NCI-H2196 (cell line): Measurements from ENCODE around the gene PLAGL1.

Experiments
- DNase-seq: peaks from one replicate; lab custom pipeline; 2025; ENCODE audit not compliant: unreplicated experiment; lab: John Stamatoyannopoulos, UW

PLAGL1 gene

DNA sequence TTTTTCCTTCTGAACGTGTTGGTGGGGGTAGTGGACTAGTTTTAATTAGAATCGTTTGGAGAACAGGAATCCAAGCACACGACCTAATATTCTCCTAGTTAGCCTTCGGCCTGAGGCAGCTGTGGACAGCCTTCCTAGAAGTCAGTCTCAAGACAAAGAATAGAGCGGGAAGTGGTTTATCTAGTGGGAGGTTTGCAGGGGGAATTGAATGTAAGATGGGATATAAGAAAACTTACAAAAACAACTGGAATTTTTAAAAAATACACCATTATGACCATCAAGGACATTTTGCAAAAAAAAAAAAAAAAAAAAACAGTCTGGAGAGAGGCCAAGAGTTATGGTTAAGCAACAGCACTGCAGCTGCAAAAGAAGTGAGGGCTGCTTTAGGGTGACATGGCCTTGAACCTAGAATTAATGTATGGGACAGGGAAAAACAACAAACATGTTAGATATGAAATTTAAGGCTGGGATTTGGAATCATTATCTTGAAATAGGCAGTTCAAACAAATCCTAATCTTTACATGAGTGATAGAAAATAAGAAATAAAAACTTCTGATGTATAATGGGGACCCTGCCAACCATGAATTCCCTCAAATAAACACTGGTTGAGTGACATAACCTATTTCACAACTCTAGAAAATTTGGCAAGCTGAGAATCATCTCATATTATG lies 40.2 kb downstream of the PLAGL1 start:
- no peak for DNase-seq

DNA sequence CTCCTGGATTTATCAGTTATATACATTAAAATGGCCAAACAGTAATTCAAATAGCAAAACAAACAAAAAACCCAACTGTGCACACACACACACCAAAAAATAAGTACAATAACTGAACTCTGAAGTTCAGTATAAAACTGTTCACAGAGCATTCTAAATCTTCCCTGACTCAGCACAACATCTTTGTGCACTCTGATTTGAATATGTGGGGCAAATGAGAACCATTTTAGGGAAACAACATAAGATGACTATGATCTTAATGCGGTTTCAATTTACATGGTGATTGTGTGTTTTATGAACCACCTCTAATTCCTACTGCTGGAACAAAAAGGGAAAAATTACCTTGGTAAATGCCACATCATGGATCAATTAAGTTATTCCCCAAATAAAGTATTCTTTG lies 41.7 kb downstream of the PLAGL1 start:
- no peak for DNase-seq

DNA sequence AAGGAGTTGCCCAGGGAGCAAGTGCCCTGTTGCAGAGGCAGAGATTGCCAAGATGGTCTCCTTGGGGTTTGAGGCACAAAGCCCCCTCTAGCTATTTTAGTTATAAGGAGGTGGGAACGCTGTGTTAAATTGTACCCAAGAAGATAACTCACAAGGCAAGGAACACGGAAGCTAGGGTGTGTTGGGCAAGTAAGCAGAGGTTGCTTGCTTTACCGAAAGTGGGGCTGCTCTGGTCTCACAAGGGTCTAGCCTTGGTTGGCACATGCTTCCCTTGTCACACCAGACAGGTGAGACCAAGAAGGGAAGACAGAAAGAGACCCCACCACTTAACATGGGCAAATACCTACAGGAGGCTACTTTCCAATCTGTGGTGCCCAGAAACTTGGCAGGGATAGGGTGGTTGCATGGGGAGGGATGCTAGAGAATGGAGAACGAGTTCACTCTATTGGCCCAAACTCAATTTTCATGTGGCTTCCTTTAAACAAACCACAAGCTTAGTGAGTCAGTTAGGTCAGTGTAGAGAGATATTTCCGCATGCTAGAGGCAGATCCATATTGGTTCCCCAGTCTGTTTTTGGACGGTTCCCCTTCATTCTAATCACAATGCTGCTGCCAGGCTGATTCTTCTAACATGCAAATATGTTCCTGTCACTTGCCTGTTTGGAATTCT lies 42.4 kb downstream of the PLAGL1 start:
- DNase-seq: no peak

DNA sequence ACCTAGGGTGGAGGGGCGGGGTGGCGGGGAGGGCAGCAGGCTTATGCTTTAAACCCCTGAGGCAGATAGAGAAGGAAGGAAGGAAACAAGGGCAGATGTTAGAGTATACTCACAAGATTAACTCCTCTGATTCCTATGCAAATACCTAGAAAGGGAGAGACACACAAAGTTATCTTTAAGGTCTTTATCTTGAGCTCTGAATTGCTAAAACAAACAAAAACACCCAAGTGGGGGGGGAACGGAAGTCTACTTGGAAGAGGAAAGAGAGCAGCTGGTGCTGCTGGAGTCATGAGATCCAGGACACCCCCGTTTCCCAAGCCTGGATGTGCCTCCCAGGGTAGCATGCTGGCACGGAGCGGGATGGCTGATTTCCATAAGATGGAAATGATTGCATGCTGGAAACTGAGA lies 43.4 kb downstream of the PLAGL1 start:
- DNase-seq: no peak

DNA sequence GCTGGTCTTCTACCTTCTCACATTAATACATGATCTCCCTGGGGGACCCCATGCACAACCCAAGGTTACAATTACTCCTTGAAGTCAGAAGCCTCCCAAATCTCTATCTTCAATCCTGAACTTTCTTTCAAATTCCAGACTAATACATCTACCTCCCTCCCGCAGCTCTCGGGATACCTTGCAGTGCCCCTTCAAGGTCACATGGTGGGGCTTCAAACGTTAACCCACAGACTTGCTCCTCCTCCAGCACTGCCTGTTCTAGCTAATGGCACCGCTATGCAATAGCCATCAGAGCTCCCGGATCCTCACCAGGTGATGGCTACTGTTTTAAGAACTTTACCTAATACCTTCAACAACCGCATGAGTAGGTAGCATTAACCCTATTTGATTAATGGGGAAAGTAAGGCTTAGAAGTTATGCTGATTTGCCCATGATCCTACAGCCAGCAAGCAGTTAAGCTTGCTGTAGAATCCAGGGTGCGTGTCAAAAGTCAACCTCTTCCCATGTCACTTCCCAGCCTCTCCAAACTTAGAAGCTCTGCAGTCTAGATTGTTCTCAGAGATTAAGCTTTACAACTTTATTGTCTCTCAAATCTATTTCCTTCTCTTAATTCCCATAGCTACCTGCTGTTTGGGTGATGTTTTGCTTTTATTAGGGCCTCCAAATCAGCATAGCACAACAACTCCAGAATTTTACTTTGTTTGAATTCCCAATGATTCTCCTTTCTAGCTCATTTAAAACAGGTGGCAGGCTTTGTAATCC lies 44.7 kb downstream of the PLAGL1 start:
- DNase-seq: no peak

DNA sequence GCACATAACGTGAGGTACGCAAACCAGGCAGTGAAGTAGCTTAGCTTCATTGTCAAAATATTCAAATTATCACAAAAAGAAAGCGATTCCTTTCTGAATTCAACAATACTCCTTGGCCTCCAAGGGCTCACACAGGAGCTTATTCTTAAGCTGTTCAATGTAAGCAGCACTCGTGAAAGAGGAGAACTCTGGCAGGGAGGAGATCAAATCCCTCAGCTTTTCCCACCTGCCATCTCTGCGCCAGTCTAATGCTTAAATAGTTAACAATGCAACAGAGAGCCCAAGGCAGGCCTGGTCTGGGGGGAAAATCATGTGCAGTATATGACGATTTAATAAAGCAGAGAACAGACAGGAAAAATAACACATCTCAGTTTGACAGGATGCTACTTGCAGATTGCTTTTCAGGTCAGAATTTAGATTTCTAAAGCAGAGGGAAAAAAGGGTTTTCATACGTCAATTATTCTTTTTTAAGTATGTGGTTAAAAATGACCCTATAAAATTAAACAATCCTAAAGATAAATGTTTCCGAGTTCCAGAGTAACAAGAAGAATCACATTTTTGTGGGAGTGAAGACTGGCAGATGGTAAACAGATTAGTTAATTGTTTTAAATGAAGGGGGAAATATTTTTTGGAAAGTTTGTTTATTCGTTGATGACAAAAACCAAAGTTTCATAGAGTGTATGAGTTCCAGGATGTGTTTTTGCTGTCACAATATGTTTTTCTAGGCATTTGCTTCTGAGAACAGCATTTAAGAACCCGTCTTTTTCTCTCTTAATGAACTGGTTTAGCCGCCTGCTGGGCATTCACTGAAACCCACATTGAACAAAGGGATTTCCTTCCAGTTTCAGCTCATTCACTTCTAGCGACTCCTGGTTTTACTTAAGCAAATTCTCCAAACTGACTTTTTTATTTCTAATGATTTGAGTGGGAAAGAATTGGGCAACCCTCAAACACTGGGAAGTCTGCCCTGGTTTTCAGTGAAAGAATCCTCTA lies 45.9 kb downstream of the PLAGL1 start:
- no peak for DNase-seq

DNA sequence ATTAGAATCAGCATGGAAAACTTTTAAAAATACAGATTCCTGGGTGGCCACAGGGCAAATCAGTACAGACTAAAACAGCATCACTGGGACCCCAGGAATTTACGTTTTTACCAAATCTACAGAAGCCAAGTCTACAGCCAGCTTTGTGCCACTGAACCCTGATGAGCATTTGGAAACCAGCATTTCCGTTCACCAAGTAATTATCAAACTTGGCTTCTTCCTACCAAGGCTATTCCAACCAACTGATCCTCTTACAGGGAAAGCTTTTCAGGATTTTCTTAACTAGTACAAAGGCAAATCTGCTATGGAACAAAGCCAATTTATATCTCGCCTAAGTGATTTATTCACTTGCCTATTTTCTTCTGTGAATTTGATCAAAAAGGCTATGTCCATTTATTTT lies 47.0 kb downstream of the PLAGL1 start:
- no peak for DNase-seq

DNA sequence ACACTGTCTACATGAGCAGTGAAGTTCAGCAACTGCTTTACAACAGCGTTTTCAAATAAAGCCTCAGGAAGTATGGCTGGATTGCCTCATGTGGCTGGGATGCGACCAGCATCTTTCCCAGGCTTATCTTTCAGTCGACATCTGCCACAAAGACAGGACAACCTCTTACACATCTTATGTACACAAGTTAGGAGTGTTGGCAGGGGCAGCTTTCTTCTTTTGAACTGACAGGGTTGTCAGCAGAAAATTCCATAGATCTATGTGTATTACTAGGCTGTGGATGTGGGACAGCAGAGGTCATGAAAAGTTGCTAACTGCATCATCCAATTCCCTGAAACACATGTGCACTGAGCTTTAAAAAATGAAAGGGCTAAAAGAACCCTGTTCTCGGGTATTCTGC lies 48.1 kb downstream of the PLAGL1 start:
- DNase-seq: no peak

DNA sequence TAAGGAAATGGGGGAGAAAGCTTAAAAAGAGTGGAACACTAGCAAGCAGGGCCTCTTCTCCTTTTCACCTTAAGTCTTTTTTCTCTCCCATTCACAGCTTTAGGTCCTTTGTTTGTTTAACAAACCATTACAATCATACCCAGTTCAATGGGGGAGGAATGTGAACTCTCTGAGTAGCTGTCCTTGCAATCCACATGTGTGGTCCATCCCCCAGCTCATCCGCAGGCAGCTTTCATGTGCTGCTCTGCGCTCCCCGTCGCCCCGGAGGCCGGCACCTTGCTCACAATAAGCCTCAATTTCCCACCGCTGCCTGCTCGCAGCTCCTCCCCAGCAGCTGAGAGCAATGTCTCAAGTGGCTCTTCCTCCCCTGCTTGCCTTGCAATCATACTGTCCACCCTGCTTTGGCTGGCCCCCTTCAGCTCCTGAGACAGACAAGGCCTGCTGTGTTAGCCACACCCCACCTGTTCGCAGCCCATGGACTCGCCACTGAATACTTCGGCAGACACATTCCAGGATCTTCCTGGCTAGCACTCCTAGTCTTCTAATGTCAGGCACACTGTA lies 49.1 kb downstream of the PLAGL1 start:
- DNase-seq: no peak

DNA sequence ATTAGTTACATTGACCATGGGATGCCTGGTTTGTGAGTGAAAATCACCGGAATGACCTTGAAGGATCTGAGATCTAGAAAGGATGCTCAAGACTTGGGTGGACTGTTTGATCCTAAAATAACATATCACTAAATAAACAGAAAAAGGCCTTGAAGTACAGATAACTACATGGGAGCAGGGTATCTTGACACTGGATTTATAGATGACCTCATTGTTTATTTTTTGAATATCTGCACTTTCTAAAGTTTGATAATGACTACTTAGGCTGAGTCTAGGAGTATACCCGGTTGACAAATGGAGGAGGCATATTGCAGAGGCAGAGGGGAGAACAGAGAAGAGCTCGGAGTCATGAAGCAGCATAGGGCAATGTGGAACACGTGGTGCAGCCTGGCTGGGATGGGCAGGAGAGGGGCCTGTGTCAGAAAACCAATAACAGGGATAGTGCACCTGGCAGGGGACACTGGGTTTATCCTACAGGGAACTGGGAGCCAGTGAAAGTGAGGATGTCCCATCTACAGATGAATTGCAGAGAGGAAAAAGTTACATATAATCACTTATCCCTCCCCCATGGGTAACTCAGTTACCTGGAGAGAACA lies 50.3 kb downstream of the PLAGL1 start:
- DNase-seq: no peak

DNA sequence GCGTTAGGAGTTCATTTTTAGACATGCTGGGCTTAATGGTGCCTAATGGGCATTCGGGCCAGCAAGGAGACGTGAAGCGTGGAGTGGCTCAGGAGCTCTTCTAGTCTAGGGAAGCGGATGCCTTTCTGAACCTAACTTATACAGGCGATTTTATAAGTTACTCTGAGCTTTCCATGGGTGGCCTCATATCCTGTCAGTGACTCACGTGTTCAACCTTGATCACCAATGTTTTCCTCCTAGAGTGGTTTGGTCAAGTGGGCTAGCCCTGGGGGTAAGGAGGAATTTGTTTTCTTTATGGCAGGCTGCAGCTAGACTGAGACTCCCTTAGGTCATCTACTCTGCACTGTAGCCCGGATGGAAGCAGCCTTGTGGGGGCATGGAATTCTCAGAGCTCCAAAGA lies 52.1 kb downstream of the PLAGL1 start:
- DNase-seq: no peak

DNA sequence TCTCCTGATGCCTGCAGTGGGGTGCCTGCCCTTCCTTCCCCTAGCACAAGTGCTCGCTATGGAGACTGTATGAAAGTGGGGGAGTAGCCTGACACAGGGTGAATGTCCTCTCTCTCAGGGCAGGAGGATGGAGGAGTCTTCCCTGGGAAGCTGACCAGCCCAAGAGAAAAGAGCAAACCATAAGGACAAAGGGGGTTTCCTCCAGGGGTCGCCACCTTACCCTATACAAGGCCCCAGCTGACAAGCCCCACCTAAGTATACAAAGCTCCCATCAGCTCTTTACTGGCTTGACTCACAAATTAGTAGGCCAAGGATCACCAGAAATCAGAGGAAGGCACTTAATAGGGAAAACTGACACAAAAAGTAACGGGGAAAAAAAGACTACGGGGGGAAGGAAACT lies 54.1 kb downstream of the PLAGL1 start:
- no peak for DNase-seq

DNA sequence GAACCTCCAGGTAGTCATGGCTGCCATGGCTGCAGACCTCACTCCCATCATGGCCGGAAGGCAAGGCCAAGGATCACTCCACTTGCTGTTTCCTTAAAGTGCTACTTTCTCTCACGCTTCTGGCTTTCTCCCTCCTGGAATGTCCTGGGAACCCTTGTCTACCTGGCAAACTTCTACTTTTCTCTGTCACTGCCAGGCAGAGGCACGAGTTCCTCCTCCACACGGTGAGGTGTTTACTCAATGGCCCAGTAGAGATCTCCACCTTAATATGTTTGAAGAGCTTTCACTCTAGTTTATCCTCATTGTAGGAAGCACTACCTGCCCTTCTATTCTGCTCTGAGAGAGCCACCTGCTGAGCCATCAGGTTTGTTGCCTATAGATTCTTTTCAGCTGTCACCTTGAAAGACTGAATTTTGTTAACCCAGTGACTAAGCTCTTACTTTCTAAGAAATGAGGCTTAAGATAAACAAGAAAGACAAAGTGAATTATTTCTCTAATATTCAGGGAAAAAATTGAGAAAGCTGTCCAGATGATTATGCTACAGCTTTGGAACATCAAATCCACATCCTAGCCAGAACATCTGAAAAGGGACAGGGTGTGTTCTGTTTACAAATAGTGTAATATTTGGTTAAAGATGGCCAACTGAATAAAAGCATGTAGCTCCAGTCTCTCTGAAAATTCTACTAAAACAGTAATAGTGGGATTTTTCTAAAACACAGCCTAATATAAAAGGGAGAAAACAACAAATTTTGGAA lies 54.9 kb downstream of the PLAGL1 start:
- no peak for DNase-seq

DNA sequence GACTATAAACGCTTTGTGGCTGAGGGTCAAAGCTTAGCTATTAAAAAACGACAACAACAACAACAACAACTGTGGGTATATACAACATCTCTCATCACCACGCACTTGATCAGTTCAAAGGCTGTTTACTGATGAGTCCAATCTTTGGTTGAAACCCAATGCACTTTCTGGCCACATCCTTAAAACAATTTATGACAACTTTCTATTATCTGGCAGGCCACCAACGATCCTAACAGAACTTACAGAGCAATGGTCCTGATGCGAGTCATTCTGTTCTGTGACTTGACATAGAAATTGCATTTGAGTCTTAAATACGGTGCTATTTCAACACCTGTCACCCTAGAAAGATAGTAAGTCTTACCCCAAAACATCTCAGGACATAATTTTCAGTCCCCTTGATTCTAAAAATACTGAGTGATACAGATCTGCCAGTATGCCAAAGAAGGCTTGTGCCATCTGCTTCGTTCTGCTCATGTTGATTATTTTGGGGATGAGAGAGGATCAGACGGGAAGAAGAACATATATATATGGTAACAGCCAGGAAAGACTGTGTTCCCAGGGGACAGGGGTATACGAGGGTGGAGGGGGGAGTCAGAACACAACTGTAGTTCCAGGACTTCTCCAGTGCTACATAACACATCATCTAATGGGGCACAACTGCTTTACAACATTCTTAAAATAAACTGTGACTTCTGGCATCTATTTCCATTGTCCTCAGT lies 55.8 kb downstream of the PLAGL1 start:
- no peak for DNase-seq

DNA sequence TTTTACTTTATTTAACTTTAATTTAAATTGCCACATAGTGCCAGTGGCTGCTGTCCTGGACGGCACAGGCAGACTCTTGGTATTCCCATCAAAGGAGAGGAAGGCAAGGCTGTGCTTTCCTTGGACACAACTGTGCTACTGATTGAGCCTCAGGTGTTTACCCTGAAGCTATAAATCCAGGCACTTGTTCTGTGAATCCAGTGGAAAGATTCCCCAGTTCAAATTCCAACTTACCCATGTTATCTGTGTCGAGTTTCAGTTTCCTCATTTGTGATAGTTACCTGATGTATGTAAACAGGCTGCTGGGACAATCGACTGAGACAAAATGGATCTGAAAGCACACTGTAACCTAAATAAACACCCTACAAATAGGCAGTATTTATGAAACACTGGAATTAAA lies 57.2 kb downstream of the PLAGL1 start:
- DNase-seq: no peak

DNA sequence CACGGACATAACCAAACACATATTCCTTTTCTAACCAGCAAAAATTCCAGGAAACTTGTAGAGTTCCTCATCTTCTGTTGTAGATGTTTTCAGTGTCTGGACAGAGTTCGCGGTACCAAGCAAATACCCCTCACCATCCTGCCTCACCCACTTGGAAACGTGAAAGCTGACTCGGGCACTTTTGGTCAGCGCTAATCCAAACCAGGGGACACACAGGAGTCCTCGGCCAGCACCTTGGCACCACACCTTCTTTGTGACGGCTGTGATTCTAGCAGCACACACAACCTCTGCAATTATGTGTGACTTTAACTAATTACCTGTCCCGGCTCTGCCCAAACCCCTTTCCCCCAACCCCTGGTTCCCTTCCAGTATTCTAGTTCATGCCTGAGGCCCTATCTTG lies 58.1 kb downstream of the PLAGL1 start:
- no peak for DNase-seq

DNA sequence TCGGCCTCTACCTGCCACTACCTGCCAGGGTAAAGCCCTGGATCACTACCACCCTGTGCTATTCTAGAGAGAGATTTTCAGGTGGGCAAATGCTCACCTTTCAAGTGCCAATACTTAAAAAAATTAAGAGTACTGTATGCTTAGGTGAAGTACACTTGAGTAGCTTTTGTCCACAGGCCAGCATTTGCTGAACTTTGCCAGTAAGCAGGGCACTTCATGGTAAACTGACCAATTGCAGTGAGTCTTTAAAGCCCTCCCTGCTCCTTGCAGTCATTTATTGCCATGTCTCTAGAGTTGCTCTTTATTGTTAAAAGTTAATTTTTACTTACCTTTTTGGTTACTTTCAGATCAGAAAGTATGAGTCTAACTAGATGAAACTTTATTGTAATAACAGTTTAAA lies 58.5 kb downstream of the PLAGL1 start:
- no peak for DNase-seq

DNA sequence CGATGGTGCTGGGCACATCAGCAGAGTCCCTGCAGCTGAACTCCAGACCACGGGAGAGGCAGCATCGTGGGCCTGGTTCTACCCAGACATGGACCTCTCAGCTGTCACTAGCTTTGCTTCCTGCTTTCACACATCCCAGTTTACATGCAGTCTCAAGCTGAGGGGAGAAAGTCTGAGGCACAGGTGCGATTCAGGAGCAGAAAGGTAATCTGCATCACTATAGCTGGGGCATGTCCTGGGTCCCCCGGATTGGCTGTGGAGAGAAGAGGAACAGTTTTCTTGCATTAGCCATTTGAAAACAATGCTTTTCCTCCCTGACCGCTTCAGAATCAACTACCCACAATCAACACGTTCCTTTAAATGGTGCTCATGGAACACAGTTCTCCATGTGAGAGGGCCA lies 59.9 kb downstream of the PLAGL1 start:
- no peak for DNase-seq
